Globus pallidus (tissue), 1 donor: ENCODE results near the gene RHOF.

Experiments used
- DNase-seq: peaks from one replicate; pipeline ENCODE4 v3.0.0-alpha.2; 2015; ENCODE audit warnings: low spot score

The RHOF gene

GRCh38 chr12:121819212-121819949 lies 25.9 kb upstream of the RHOF start:
- no peak for DNase-seq

GRCh38 chr12:121817648-121818043 lies 24.2 kb upstream of the RHOF start:
- no peak for DNase-seq

DNA sequence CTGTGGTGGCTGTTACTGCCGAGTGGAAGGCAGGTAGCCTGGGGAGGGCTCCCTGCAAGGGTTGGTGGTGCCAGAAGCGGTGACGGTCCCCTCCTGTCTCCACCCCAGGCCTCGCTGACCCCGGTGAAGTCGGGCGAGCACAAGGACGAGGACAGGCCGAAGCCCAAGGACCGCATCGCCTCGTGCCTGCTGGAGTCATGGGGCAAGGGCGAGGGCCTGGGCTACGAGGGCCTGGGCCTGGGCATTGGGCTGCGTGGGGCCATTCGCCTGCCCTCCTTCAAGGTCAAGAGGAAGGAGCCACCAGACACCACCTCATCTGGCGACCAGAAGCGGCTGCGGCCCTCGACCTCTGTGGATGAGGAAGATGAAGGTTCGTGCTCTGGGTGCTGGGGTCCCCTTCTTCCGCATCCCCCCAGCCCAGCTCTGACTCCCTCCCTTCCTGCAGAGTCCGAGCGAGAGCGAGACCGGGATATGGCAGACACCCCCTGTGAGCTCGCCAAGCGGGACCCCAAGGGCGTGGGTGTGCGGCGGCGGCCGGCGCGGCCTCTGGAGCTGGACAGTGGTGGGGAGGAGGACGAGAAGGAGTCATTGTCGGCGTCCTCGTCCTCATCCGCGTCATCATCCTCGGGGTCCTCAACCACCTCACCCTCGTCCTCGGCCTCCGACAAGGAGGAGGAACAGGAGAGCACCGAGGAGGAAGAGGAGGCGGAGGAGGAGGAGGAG lies 23.6 kb upstream of the RHOF start:
- DNase-seq: no peak

DNA sequence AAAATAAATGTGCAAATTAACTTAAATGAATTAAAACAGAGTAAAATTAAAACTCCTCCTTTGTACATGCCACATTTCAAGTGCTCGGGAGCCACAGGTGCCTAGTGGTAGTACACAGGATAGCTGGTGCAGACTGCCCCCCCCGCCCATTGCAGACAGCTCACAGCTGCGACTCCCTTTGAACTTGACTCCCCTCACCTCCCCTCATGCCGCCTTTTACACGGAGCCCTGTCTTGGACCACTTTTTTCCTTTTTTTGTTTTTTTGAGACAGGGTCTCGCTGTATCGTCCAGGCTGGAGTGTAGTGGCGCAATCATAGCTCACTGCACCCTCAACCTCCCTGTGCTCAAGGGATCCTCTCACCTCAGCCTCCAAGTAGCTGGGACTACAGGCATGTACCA lies 21.8 kb upstream of the RHOF start:
- no peak for DNase-seq

DNA sequence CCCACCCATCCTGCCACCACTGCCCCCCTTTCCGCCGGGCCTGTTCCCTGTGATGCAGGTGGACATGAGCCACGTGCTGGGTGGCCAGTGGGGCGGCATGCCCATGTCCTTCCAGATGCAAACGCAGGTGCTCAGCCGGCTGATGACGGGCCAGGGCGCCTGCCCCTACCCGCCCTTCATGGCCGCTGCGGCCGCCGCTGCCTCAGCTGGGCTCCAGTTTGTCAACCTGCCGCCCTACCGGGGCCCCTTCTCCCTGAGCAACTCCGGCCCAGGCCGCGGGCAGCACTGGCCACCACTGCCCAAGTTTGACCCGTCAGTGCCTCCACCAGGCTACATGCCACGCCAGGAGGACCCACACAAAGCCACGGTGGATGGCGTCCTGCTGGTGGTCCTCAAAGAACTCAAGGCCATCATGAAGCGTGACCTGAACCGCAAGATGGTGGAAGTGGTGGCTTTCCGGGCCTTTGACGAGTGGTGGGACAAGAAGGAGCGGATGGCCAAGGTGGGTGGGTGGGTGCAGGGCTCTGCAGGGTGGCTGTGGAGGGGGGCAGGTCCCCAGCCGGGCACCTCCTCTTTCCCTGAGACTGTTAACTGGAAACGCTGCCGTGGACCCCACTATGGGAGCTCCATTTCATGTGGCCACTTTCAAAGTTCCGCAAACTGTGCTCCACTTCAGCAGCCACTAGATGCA lies 21.1 kb upstream of the RHOF start:
- no peak for DNase-seq

- no peak for DNase-seq
These were observed 20.5 kb upstream of the RHOF start for GRCh38 chr12:121813951-121814350.

- no peak for DNase-seq
These were observed 19.7 kb upstream of the RHOF start for GRCh38 chr12:121812921-121813896.

DNA sequence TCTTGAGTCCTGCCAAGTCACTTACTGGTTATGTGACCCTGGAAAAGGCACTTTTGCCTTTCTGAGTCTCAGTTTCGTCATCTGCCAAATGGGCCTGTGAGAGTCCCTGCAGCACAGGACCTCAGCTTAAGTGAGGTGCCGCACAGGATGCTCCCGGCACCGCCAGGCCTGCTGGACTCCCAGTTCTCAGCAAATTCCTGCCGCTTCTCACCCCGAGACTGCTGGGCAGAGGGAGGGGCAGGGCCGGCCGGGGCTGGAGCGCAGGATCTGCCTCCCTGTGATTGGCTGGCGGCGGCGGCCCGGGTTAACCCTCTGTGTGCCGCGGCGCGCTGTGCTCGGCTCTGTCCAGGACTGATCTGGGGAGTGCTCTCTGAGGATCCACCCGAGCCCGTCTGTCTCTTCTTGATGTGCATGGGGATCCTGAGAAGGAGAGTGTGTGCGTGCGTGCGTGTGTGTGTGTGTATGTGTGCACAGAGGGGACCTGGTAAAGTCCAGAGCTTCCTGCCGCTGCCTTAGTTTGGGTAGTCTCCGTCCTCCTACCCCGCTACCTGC lies 18.9 kb upstream of the RHOF start:
- no peak for DNase-seq

DNA sequence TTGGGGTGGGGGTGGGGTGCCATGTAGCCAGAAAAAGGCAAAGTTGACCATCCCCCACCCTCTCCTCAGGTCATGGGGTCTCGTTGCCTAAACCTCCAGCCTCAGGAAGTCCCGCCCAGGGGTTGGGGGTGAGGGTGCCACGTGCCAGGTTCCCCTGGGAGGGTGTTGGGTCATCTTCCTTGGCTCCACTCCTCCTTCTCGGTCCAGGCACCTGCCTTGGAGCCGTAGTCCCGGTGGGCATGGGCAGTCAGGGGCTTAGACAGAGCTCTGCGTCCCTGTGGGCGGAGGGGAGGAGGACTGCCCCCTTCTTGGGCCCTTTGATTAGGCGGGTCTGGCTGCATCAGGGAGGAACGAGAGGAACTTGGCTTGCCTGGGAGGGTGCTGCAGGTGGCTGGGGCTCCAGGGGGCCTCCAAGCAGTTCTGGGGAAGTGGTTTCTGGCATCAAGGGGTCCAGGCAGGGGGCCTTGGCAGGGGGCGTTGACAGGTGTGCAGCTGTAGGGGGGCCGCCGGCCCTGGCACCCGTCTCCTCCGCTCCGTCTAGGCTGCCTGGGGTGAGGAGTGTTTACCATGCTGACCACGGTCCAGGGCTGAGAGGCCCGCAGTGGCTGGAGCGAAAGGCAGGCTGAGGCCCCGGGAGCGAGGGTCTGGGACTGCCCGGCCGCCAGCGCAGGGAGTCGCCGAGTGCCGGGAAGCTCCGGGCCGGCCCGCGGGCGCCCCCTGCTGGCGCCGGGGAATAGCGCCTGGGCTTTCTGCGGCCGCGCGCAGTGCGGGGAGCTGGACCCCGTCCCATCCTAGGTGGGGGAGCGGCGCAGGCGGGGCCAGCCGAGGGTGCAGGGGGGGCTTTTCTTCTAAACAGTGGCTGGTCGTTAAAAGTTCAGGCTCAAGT lies 18.2 kb upstream of the RHOF start:
- DNase-seq: peak; percentile 52

GRCh38 chr12:121810833-121811433 lies 17.4 kb upstream of the RHOF start:
- no peak for DNase-seq

DNA sequence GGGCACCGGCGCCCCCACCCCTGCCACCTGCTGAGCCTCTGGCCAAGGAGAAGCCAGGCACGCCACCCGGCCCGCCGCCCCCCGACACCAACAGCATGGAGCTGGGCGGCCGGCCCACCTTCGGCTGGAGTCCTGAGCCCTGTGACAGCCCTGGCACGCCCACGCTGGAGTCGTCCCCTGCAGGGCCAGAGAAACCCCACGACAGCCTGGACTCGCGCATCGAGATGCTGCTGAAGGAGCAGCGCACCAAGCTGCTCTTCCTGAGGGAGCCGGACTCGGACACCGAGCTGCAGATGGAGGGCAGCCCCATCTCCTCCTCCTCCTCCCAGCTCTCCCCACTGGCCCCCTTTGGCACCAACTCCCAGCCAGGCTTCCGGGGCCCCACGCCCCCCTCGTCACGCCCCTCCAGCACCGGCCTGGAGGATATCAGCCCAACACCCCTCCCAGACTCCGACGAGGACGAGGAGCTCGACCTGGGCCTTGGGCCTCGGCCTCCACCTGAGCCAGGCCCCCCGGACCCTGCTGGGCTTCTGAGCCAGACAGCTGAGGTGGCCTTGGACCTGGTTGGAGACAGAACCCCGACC lies 16.8 kb upstream of the RHOF start:
- DNase-seq: no peak

- DNase-seq: no peak
These were observed 16.2 kb upstream of the RHOF start for GRCh38 chr12:121809712-121810116.

GRCh38 chr12:121808623-121809022 lies 15.1 kb upstream of the RHOF start:
- no peak for DNase-seq

GRCh38 chr12:121807642-121808347 lies 14.3 kb upstream of the RHOF start:
- no peak for DNase-seq

DNA sequence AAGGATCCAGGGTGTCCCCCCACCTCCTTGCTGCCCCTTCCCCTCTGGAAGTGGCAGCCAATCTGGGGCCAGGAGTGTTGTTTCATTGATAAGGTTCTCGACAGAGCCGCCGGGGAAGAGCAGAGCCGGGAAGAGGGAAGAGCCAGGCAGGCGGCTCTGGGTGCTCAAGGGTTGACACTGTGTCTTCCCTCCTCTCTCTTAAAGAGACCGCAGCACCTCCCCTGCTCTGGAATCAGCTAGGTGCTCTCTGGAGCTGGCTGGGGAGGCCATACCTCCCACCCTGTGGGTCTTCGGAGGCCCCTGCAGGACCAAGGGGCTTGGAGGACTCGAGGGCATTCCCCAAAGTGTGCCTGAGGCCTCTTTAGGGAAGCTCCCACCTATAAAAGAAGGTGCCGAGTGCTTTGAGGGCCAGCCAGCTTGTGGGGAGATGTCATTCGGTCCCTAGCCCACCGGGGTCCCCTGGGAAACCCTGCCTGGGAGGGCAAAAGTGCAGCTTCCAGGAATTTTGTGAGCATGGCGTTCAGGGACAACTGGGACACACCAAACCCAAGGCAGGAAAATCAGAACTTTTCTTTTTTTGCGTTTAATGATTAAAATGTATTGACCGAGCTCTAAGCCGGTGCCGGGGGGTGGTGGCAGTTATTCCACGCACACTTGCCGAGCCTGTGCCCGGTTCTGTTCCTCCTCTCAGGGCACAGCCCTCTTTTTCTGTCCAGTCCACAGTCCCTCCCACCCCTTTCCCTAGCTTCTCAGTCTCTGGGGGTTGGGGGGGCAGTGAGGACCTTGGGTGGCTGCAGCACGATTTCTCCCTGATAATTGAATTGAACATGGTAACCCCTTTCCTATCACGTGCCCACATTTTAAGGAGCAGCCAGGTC lies 13.3 kb upstream of the RHOF start:
- no peak for DNase-seq

DNA sequence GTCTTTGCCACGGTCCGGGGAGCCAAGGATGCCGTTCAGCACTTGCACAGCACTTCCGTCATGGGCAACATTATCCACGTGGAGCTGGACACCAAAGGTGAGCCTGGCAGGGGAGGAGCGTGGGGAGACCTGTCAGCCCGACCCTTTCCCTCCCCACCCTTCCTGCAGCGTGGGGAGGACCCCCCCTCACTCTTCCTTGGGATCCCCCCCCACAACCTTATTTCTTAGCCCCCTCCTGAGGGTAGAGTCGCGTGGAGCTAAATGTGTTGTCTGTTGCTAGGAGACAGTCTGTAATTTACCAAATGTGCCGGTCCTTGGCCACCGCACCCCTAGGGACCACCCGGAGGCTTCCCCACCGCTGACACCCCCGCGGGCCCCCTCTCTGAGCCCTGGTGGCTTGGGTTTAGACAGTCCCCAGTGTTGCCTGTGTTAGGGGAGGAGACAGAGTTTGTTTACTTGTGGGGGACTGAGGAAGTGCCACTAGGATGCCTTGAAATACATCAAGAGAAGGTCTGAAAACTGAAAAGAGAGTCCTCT lies 12.6 kb upstream of the RHOF start:
- DNase-seq: no peak

GRCh38 chr12:121805171-121806008 lies 11.9 kb upstream of the RHOF start:
- no peak for DNase-seq
